HEK293 (cell line): ENCODE measurements around the gene RASA3.

Experiments used
- CTCF ChIA-PET: fragments of 350-600 bp; formaldehyde crosslinking; extraction: SDS; loops from one replicate; lab custom pipeline; 2021; ENCODE audit warnings: antibody characterized with exemption; lab: Yijun Ruan, JAX
- POLR2A ChIA-PET: fragments of 300-600 bp; formaldehyde crosslinking; extraction: SDS; loops from one replicate; lab custom pipeline; 2020; ENCODE audit warnings: antibody characterized with exemption, inconsistent platforms; lab: Yijun Ruan, JAX
- H3K27ac ChIP-seq: fragments of 200-500 bp; sonication (Bioruptor generic); 2 replicates; pipeline ENCODE4 v1.5.1; 2014; ENCODE audit warnings: low read depth, low read length, control low read depth, inconsistent platforms; ENCODE audit errors: extremely low read depth
- H3K36me3 ChIP-seq, 2 experiments: fragments of 200-500 bp in 1 of 2; sonication (Bioruptor generic) in 1 of 2; 1 replicate in 1 of 2; 2 replicates in 1 of 2; pipeline ENCODE4 v1.5.1; 2014 to 2017; ENCODE audit warnings: inconsistent platforms in 2 of 2, low read length in 2 of 2; ENCODE audit not compliant: control insufficient read depth in 2 of 2, insufficient read depth in 1 of 2
- H3K4me1 ChIP-seq: fragments of 200-500 bp; sonication (Bioruptor generic); 2 replicates; pipeline ENCODE4 v1.5.1; 2014; ENCODE audit warnings: mild to moderate bottlenecking, low read length, inconsistent platforms; ENCODE audit not compliant: control insufficient read depth, insufficient read depth
- H3K4me3 ChIP-seq: 2 replicates; pipeline ENCODE4 v1.5.1; 2011; ENCODE audit warnings: low read depth, mild to moderate bottlenecking, control low read depth, low read length, moderate library complexity
- H3K9me3 ChIP-seq: fragments of 200-500 bp; sonication (Bioruptor generic); 2 replicates; pipeline ENCODE4 v1.5.1; 2014; ENCODE audit warnings: low read depth, low read length, inconsistent platforms; ENCODE audit not compliant: control insufficient read depth, insufficient read depth
- AEBP2 ChIP-seq: fragments of 450-650 bp; formaldehyde crosslinking; IDR thresholded peaks from 2 replicates; pipeline ENCODE4 v1.5.1; 2016; ENCODE audit warnings: missing biosample characterization, missing genetic modification characterization, borderline replicate concordance
- MYNN ChIP-seq: fragments of 450-650 bp; formaldehyde crosslinking; IDR thresholded peaks from 2 replicates; pipeline ENCODE4 v1.5.1; 2016; ENCODE audit warnings: missing biosample characterization, missing genetic modification characterization, borderline replicate concordance
- OSR2 ChIP-seq: fragments of 450-650 bp; formaldehyde crosslinking; IDR thresholded peaks from 2 replicates; pipeline ENCODE4 v1.5.1; 2016; ENCODE audit warnings: missing biosample characterization, missing genetic modification characterization
- PRDM1 ChIP-seq: fragments of 450-650 bp; formaldehyde crosslinking; IDR thresholded peaks from 2 replicates; pipeline ENCODE4; 2016; ENCODE audit warnings: missing biosample characterization, missing genetic modification characterization
- RBAK ChIP-seq: fragments of 450-650 bp; formaldehyde crosslinking; IDR thresholded peaks from 2 replicates; pipeline ENCODE4 v1.5.1; 2016; ENCODE audit warnings: missing biosample characterization, missing genetic modification characterization
- SCRT2 ChIP-seq: fragments of 450-650 bp; formaldehyde crosslinking; IDR thresholded peaks from 2 replicates; pipeline ENCODE4 v1.5.1; 2016; ENCODE audit warnings: missing biosample characterization, missing genetic modification characterization
- ZBTB17 ChIP-seq: fragments of 450-650 bp; formaldehyde crosslinking; IDR thresholded peaks from 2 replicates; pipeline ENCODE4 v1.5.1; 2016; ENCODE audit warnings: missing biosample characterization, missing genetic modification characterization
- ZBTB49 ChIP-seq: fragments of 450-650 bp; formaldehyde crosslinking; IDR thresholded peaks from 2 replicates; pipeline ENCODE4 v1.5.1; 2016; ENCODE audit warnings: missing biosample characterization, missing genetic modification characterization, low read depth
- ZBTB6 ChIP-seq: fragments of 450-650 bp; formaldehyde crosslinking; IDR thresholded peaks from 2 replicates; pipeline ENCODE4 v1.5.1; 2017; ENCODE audit warnings: missing biosample characterization, missing genetic modification characterization
- ZNF10 ChIP-seq: fragments of 450-650 bp; formaldehyde crosslinking; IDR thresholded peaks from 2 replicates; pipeline ENCODE4 v1.5.1; 2017; ENCODE audit warnings: missing biosample characterization, missing genetic modification characterization
- ZNF114 ChIP-seq: fragments of 450-650 bp; formaldehyde crosslinking; IDR thresholded peaks from 2 replicates; pipeline ENCODE4 v1.5.0; 2017; ENCODE audit warnings: missing biosample characterization, missing genetic modification characterization
- ZNF132 ChIP-seq: fragments of 450-650 bp; formaldehyde crosslinking; IDR thresholded peaks from 2 replicates; pipeline ENCODE4 v1.5.1; 2017; ENCODE audit warnings: missing biosample characterization, missing genetic modification characterization, borderline replicate concordance
- ZNF214 ChIP-seq: fragments of 450-650 bp; formaldehyde crosslinking; IDR thresholded peaks from 2 replicates; pipeline ENCODE4 v1.5.1; 2017; ENCODE audit warnings: missing biosample characterization, mild to moderate bottlenecking, missing genetic modification characterization, borderline replicate concordance
- ZNF362 ChIP-seq: fragments of 450-650 bp; formaldehyde crosslinking; IDR thresholded peaks from 2 replicates; pipeline ENCODE4 v1.5.1; 2016; ENCODE audit warnings: missing biosample characterization, missing genetic modification characterization
- ZNF366 ChIP-seq: fragments of 450-650 bp; formaldehyde crosslinking; conservative IDR thresholded peaks from 2 replicates; pipeline ENCODE4 v1.5.1; 2016; ENCODE audit warnings: missing biosample characterization, missing genetic modification characterization
- ZNF488 ChIP-seq: fragments of 450-650 bp; formaldehyde crosslinking; IDR thresholded peaks from 2 replicates; pipeline ENCODE4 v1.5.1; 2016; ENCODE audit warnings: missing biosample characterization, missing genetic modification characterization
- ZNF501 ChIP-seq: fragments of 450-650 bp; formaldehyde crosslinking; IDR thresholded peaks from 2 replicates; pipeline ENCODE4 v1.5.1; 2016; ENCODE audit warnings: missing biosample characterization, missing genetic modification characterization
- ZNF513 ChIP-seq: fragments of 450-650 bp; IDR thresholded peaks from 2 replicates; pipeline ENCODE4 v1.5.1; 2018; ENCODE audit warnings: missing biosample characterization, missing genetic modification characterization
- ZNF626 ChIP-seq: fragments of 450-650 bp; sonication (Bioruptor Pico); formaldehyde crosslinking; IDR thresholded peaks from 2 replicates; pipeline ENCODE4 v1.5.1; 2018; ENCODE audit warnings: missing biosample characterization, missing genetic modification characterization, inconsistent platforms
- ZNF629 ChIP-seq: fragments of 450-650 bp; formaldehyde crosslinking; IDR thresholded peaks from 2 replicates; pipeline ENCODE4 v1.5.1; 2017; ENCODE audit warnings: missing biosample characterization, missing genetic modification characterization
- ZNF707 ChIP-seq: fragments of 450-650 bp; formaldehyde crosslinking; IDR thresholded peaks from 2 replicates; pipeline ENCODE4 v1.5.1; 2016; ENCODE audit warnings: missing biosample characterization, missing genetic modification characterization
- ZNF792 ChIP-seq: fragments of 450-650 bp; formaldehyde crosslinking; IDR thresholded peaks from 2 replicates; pipeline ENCODE4 v1.5.1; 2016; ENCODE audit warnings: missing biosample characterization, missing genetic modification characterization
- ZSCAN4 ChIP-seq: fragments of 450-650 bp; formaldehyde crosslinking; IDR thresholded peaks from 2 replicates; pipeline ENCODE4 v1.5.1; 2017; ENCODE audit warnings: missing biosample characterization, missing genetic modification characterization
- ZXDB ChIP-seq: fragments of 450-650 bp; formaldehyde crosslinking; IDR thresholded peaks from 2 replicates; pipeline ENCODE4 v1.5.1; 2016; ENCODE audit warnings: missing biosample characterization, missing genetic modification characterization

Gene RASA3

GRCh38 chr13:114154476-114154875 lies 22.1 kb upstream of the RASA3 start (continued):
- TF ChIP-seq ZBTB49 (no peak), ZNF626 (tag by site-specific recombination) (no peak), ZNF629 (tag by site-specific recombination) (no peak), ZNF501 (no peak), ZNF214 (tag by site-specific recombination) (no peak), SCRT2 (tag by site-specific recombination) (no peak), PRDM1 (no peak)

- ChIA-PET POLR2A (no interaction called here), CTCF (no interaction called here)
- no peaks in the 10 kb centered on the region for H3K36me3 ChIP-seq
- TF ChIP-seq ZBTB6 (peak; percentile 100), ZXDB (tag by site-specific recombination) (no peak), ZBTB17 (0 out of 2 replicates have a peak, but pooled peaks have one; percentile 37), ZNF366 (tag by site-specific recombination) (peak; percentile 92)
- H3K4me1 ChIP-seq: no peaks in the 10 kb centered on the region
- no peaks in the 10 kb centered on the region for H3K9me3 ChIP-seq
- no peak overlapping the region for H3K4me3 ChIP-seq
- no peak overlapping the region for H3K27ac ChIP-seq
These were observed 21.2 kb upstream of the RASA3 start for GRCh38 chr13:114153485-114154080.

GRCh38 chr13:114152831-114153371 lies 20.5 kb upstream of the RASA3 start:
- no peaks in the 10 kb centered on the region for H3K4me1 ChIP-seq
- no peak overlapping the region for H3K27ac ChIP-seq
- no peaks in the 10 kb centered on the region for H3K36me3 ChIP-seq
- H3K4me3 ChIP-seq: no peak overlapping the region
- POLR2A ChIA-PET: no interaction called here
- H3K9me3 ChIP-seq: no peaks in the 10 kb centered on the region
- CTCF ChIA-PET: no interaction called here
- TF ChIP-seq OSR2 (tag by site-specific recombination) (no peak), MYNN (no peak), ZNF792 (no peak), ZNF132 (tag by site-specific recombination) (no peak), RBAK (tag by site-specific recombination) (no peak), AEBP2 (tag by site-specific recombination) (no peak), ZNF488 (tag by site-specific recombination) (no peak), ZNF10 (tag by site-specific recombination) (no peak), ZNF114 (tag by site-specific recombination) (no peak), ZNF707 (tag by site-specific recombination) (no peak), ZNF513 (tag by site-specific recombination) (no peak), ZSCAN4 (no peak), ZNF362 (tag by site-specific recombination) (no peak)
